Stimulated activated CD4-positive, alpha-beta T cell treated with anti-CD3 and anti-CD28 coated beads, Interleukin-12 subunit alpha, Interleukin-12 subunit beta, amount 100 ng/mL, for 24 hours (primary cell): ENCODE results near the gene TSHZ2.
A peak's percentile ranks its signal among the peaks of the same experiment; 100 is the strongest.
"Not testable (repeated sequence)": the region's sequence is repeated elsewhere in the genome, so short reads cannot be mapped to it uniquely, and the experiment has no call there.

Experiments
- DNase-seq, 2 experiments: peaks; one replicate each; pipeline ENCODE4 v3.0.0-alpha.2; 2020; ENCODE audit warnings: low read depth in 2 of 2

Gene TSHZ2

GRCh38 chr20:53411891-53412290 lies 439.7 kb downstream of the TSHZ2 start:
- no peak for DNase-seq

- no peak for DNase-seq
Measured at GRCh38 chr20:53412577-53413185, 440.5 kb downstream of the TSHZ2 start.

GRCh38 chr20:53413186-53413631 lies 441.1 kb downstream of the TSHZ2 start:
- peak; percentile 4 to 20 for DNase-seq

GRCh38 chr20:53413845-53414244 lies 441.7 kb downstream of the TSHZ2 start:
- not testable (repeated sequence) for DNase-seq

- DNase-seq: no peak
Measured at GRCh38 chr20:53419693-53420460, 447.7 kb downstream of the TSHZ2 start.

- no peak for DNase-seq
Measured at GRCh38 chr20:53421343-53421742, 449.2 kb downstream of the TSHZ2 start.

- DNase-seq: no peak
Measured at GRCh38 chr20:53422039-53422438, 449.9 kb downstream of the TSHZ2 start.

GRCh38 chr20:53423587-53424146 lies 451.5 kb downstream of the TSHZ2 start:
- no peak for DNase-seq

- no peak for DNase-seq
Measured at GRCh38 chr20:53425481-53425880, 453.3 kb downstream of the TSHZ2 start.

- DNase-seq: no peak
Measured at GRCh38 chr20:53425941-53426340, 453.8 kb downstream of the TSHZ2 start.

- no peak for DNase-seq
Measured at GRCh38 chr20:53426766-53427312, 454.7 kb downstream of the TSHZ2 start.

- no peak for DNase-seq
Measured at GRCh38 chr20:53427951-53428350, 455.8 kb downstream of the TSHZ2 start.

- DNase-seq: no peak
Measured at GRCh38 chr20:53428588-53428987, 456.4 kb downstream of the TSHZ2 start.

GRCh38 chr20:53428996-53429395 lies 456.8 kb downstream of the TSHZ2 start:
- DNase-seq: no peak

- DNase-seq: no peak
Measured at GRCh38 chr20:53434662-53435061, 462.5 kb downstream of the TSHZ2 start.

GRCh38 chr20:53436927-53437326 lies 464.8 kb downstream of the TSHZ2 start:
- not testable (repeated sequence) for DNase-seq

GRCh38 chr20:53438368-53438767 lies 466.2 kb downstream of the TSHZ2 start:
- no peak for DNase-seq

GRCh38 chr20:53439046-53439445 lies 466.9 kb downstream of the TSHZ2 start:
- DNase-seq: no peak

- DNase-seq: no peak
Measured at GRCh38 chr20:53439616-53440015, 467.5 kb downstream of the TSHZ2 start.

GRCh38 chr20:53444401-53445149 lies 472.4 kb downstream of the TSHZ2 start:
- no peak for DNase-seq

GRCh38 chr20:53445321-53445731 lies 473.2 kb downstream of the TSHZ2 start:
- DNase-seq: no peak

- DNase-seq: no peak
Measured at GRCh38 chr20:53445932-53446331, 473.8 kb downstream of the TSHZ2 start.
